HG03175 (cell line): ENCODE results near the gene ABCA2.

Experiments
- ATAC-seq: cut with Tn5 transposase; IDR thresholded peaks from one replicate; pipeline ENCODE4 v1.9.1; 2021; ENCODE audit warnings: mild to moderate bottlenecking, moderate library complexity; ENCODE audit not compliant: unreplicated experiment

Gene ABCA2

DNA sequence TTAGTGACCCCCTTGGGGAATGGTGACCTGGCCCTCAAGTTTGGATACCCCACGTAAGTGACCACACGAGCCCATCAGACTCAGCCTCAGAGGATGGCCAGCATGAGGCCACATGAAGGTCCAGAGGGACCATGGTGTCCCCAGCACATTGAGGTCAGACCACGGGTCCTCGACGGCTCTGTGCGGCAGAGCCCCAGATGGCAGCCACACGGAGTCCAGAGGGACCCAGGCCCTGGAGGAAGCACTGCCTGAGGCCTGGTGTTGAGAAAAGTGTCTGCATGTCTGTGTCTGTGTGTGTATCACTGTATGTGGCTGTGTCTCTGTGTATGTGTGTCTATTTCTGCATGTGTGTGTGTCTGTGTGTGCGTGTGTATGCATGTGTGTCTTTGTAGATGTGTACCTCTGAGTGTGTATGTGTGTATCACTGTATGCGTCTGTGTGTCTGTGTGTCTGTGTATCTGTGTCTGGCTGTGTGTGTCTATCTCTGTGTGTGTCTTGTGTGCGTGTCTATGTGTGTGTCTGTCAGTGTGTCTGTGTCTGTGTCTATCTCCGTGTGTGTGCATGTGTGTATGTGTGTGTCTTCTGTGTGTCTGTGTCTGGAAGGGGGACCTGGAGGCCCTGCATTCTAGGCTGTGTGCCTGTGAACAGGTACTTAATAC lies 44.3 kb downstream of the ABCA2 start:
- ATAC-seq = no peak

DNA sequence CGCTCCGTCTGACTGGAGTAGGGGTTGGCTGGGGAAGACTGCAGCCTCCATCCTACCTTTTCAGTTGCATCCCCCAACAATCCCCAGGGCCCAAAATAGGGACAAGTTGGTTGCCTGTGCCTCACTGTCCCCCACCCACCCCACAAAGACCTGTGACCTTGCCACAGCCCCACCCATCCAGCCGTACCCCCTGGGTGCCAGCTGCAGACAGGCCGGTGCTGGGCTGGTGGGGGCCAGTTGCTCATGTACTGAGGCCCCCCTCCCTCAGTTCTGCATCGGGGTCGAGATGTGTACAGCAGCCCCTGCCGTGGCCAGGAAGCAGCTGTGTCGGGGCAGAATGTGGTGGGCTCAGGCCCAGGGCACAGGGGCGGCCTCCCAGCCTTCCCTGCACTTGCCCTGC lies 44.9 kb downstream of the ABCA2 start:
- no peak for ATAC-seq

DNA sequence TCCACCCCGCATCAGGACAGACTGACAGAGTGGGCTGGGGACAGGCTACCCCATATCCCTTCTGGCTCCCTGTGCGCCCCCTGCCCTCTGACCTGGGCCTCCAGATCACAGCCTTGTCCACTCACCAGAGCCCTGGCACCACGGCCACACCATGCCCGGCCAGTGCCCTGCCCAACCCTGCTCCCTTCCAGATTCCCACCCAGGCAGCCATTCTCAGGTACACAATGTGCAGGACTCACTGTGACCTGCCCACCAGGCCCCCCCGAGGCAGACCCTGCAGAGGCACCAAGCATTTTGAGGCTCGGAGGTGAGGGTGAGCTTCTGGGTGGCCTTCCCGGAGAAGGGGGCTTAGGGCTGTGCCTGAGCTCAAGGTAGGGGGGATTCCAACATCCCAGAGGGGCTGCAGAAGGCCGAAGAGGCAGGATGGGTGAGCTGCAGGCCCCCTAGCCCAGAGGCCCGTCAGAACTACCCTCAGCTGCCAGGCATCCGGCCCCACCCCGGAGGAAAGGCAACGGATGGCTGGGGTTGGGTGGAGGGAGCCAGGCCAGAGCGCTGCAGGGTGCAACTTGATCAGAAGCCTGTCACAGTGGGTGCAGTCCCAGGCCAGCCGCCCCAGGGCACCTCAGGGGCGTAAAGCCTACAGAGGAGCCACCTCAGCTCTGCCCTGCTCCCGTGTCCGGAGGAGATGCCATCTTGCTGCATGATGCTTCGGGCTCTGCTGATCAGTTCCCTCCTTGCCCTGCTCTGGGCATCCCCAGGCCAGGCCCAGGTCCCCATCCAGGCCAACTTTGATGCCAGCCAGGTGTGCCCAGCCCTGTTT lies 45.6 kb downstream of the ABCA2 start, which contains the start of gene LCNL1:
Gene LCNL1, plus strand, starts transcription at position 762 of the 820 bp plus-strand sequence. CDS start 594 bp downstream, outside the sequence.
- ATAC-seq = no peak

DNA sequence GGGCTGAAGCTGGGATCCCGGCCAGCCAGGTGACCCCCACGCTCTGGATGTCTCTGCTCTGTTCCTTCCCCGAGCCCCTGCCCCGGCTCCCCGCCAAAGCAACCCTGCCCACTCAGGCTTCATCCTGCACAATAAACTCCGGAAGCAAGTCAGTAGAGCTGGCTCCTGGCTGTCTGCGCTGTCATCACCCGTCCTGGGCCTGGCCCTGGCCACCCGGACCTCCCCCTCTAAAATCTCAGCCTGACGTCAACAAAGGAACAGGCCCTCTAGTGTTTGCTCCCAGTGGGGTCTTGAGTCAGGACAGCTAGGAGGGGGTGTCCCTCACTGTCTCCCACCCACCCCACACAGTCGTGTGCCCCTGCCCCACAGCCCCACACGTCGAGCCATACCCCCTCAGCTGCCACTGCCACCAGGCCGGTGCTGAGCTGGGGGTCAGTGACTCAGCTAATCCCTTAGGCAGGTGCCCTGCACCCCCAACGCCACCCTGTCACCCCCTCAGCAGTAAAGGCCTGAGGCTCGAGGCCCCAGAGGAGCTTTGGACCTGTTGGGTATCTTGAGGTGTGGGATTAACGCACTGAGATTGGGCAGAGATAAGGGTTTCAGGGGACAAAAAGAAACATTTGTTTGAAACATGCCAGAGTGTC lies 46.3 kb downstream of the ABCA2 start:
- no peak for ATAC-seq

DNA sequence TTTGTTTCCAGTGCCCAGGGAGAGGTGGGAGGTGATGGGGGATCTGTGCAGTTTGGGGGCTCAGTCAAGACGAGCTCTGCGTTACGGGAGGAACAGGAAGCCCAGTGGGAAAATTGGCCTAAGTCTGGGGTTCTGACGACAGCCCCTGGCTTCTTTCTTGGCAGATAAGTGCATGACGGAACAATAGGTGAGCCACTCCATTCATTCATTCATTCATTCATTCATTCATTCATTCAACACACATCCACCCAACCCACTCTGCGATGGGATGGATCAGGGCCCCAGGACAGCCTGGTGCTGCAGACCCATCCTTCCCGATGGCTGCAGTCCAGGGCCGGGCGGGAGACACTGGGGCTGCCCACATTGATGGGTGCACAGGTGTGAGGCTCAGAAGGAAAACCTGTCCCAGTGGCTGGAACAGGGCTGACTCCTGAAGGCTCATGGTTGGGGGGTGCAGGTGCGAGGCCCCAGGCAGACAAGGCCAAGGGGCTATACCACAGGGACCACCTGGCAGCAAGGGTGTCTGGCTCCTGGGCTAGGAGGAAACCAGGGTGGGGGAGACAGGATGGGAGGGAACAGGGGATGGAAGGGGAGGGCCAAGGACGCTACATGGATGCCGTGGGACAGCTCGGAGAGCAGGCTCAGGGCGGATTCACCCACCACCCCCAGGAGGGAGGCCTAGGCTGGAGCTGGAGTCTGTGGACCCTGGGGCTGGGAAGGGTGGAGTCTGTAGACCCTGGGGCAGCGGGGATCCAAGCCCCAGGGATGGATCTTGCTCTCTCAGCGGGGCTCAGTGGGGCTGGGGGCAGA lies 47.2 kb downstream of the ABCA2 start:
- no peak for ATAC-seq

DNA sequence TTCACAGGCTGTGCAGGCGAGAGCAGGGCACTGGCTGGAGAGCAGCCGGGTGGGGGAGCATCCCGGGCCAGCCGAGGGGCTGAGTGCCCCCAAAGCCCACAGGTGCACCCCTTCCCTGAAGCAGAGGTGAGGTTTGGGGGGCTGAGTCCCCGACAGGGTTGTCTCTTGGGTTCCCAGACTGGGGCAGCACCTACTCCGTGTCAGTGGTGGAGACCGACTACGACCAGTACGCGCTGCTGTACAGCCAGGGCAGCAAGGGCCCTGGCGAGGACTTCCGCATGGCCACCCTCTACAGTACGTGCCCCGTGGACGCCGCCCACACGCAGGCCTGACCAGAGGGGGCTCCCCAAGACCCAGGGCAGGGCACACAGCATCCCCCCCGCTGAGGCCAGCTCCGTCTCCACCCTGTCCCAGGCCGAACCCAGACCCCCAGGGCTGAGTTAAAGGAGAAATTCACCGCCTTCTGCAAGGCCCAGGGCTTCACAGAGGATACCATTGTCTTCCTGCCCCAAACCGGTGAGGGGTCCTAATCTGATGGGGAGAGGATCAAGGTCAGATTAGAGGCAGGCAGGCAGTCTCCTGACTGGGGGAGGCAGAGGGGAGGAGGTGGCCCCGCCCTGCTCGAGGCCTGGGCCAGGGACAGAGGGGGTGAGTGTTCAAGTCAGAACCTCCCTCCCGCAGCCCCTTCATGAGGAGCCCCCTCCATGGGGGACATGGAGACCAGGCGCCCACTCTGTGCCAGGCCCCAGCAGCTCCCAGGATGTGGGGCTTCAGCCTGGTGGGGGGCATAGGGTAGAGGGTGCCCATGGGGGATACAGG lies 48.1 kb downstream of the ABCA2 start:
- no peak for ATAC-seq

DNA sequence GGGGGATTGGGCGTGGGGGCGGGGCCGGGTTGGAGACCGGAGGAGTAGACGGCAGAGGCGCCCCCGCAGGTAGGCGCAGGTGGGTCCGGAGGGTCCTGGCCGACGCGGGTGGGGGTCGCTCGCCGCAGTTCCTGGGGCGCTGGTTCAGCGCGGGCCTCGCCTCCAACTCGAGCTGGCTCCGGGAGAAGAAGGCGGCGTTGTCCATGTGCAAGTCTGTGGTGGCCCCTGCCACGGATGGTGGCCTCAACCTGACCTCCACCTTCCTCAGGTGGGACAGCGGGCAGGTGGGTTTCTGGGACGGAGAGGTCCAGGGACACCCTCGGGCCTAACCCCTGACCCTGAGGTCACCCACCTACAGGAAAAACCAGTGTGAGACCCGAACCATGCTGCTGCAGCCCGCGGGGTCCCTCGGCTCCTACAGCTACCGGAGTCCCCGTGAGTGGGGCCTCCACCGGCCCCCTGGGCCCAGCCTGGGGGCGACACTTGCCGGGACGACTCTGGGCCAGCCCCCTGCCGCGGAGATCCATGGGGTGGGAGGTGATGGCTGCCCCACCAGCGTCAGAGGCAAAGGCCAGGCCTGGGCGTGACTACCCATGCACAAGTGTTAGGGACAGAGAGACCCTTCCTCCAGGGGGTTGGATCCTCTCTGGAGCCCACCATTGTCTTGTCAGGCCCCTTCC lies 49.0 kb downstream of the ABCA2 start:
- no peak for ATAC-seq

DNA sequence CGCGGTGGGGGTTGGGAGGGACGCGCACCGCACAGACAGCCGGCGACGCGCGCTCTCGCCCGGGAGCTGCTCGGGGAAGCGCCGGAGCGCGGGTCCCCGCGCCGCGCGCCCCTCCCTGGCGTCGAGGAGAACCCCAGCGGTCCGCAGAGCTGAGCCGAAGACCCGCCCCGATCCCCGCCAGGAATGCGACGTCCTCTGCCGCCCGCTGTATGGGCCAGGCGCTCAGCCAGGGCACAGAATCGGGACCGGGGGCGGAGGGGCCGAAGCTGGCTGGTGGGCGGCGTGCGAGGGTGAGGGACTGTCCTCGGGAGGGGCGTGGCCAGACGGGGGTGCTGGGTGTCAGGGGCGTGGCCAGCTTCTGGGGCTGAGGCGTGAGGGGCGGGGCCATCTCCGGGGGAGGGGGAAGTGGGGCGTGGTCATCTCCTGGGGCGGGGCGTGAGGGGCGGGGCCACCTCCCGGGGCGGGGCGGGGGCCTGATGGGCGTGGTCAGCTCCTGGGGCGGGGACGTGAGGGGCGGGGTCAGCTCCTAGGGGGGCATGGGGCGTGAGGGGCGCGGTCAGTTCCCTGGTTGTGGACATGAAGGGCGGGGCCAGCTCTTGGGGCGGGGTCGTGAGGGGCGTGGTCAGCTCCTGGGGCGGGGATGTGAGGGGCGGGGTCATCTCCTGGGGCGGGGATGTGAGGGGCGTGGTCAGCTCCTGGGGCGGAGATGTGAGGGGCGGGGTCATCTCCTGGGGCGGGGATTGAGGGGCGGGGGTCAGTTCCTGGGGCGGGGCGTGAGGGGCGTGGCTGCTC lies 49.8 kb downstream of the ABCA2 start:
- ATAC-seq = no peak

DNA sequence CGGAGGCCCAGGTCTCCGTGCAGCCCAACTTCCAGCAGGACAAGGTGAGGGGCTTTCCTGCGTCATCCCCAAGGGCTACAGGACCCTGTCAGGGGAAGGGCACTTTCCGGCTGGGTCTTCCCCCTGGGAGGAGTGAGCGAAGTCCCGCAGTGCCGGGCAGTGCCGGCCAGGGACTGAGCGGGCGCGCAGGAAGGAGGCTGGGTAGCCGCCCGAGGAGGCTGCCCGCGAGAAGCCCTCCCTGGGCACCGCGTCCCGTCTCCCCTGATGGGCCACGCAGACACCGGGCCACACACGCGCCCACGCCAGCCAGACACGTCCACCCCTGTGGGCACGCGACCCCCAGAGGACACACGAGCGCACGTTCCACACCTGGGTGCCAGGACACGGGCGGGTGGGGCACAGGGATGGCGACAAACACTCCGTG lies 50.4 kb downstream of the ABCA2 start:
- no peak for ATAC-seq

DNA sequence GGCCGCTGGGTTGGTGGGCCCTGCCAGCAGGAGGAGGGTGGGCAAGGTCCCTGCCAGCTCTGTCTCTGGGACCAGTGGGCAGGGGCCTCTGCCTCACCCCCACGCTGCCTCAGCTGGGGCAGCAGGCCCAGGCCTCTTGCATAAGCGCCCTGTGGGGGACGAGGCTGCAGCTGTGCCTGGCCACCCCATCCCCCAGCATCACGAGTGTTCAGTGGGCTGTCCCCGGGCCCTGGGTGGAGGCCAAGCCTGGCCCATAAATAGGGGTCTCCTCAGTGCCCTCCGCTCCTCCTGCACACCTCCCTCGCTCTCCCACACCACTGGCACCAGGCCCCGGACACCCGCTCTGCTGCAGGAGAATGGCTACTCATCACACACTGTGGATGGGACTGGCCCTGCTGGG lies 50.8 kb downstream of the ABCA2 start, which contains the start of gene PTGDS:
Gene PTGDS, plus strand, starts transcription at position 282 of the 400 bp plus-strand sequence. Its CDS starts 75 bp downstream, at position 357.
- ATAC-seq = no peak

DNA sequence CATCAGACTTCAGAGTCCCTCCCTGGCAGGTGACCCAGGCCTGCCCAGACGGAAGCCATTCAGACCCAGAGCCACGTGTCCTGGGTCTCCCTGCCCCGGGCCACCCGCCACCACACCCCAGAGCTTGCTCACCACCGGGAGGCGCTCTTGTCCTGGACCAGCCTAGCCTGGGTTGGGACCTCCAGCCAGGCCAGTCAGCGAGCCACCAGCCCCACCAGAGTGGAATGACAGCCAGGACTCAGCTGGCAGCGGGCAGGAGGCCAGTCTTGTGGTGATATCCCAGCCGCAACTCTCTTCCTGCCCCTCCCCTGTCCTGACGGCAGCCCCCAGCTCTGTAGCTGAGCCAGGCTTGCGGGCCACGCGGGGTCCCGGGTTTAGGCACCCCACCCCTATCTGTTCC lies 52.4 kb downstream of the ABCA2 start:
- no peak for ATAC-seq

DNA sequence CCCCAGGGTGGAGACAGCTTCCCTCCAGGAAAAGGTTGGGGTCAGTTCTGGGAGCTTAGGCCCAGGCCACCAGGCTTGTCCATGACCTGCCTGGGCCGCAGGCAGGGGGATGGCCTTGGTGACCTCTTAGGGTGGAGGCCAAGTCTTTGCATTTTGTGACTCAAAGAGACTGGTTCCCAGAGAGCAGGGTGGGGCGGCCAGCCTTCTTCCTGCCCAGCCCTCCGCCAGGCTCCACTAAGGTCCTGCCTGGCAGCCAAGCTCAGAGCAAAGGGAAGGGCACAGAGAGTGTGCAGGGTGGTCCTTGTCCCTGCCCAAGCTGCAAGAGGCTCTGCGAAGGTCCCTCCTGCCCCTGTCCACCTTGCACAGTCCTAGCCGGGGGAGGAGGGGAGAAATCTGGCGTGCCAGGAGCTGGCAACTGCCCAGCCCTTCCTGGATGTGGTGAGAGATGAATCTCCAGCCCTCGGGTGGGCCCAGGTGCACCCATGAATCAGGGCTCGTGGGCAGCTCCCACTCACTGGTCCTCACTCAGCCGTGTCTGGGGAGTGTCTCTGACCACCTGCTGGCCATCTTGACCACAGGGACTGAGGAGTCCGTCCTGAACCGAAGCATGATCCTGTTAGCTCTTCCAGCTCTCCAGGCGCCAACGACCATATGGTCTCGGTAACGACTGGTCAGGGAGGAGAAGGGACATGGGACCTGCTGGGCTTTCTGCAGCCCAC lies 53.1 kb downstream of the ABCA2 start:
- ATAC-seq = no peak

DNA sequence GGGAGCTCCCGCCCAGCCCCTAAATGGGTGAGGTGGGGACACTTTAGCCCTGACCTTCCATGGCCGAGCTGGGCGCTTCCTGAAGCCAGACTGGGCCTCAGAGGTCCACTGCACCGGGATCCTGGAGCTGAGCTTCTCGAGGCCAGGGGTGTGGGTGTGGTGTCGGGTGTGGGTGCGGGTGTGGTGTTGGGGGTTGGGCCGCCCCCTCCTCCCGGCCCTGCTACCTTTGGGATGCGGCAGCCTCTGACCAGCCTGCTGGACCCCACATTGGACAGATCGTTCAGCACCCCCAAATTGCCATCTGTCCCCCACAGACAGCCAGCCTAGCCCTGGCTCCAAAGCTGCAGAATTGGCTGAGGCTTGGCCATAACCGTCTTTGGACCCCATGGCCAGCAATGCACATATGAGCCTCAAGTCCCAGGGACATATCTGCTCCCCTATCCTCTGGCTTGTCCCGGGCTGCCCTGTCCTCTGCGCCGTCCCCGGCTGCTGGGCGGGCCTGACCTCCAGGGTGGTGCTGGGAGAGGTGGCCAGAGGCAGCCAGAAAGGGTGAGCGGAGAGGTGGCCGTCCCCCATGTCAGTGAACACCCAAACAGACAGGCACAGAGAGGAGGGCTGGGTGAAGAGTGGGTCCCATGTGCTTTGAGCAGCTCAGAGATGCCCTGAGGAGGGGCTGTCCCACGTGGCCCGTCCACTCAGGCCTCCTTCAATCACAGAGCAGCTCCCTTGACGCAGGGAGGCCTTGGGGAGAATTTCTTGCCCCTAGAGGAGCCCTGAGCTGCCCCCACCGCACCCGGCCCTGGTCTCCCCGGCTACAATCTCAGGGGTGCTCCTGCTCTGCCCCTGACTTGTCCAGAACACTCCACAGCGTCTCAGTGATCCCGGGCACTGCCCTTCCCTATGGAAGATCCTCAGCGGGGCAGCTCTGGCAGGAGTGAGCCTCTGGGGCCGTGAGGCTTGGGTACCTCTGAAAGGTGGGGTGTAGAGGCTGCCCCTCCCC lies 54.1 kb downstream of the ABCA2 start:
- ATAC-seq = no peak

DNA sequence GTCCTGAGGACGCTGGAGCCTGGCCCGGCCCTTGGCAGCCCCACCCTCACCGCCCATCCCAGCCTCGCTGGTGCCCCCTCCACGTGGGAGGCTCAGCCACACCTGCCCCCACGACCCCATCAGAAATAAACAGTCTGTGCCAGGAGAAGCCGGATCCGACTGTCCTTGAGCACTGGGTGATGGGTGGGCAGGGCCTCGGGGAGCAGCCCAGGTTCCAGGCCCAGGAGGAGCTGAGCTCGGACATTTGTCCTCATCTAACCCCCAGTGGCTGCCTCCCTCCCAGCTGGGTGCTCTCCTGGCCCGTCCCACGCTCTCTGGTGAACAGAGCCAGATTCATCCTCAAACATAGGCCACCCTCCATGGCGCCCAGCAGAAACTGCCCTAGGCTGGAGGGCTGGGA lies 55.3 kb downstream of the ABCA2 start:
- ATAC-seq = no peak

DNA sequence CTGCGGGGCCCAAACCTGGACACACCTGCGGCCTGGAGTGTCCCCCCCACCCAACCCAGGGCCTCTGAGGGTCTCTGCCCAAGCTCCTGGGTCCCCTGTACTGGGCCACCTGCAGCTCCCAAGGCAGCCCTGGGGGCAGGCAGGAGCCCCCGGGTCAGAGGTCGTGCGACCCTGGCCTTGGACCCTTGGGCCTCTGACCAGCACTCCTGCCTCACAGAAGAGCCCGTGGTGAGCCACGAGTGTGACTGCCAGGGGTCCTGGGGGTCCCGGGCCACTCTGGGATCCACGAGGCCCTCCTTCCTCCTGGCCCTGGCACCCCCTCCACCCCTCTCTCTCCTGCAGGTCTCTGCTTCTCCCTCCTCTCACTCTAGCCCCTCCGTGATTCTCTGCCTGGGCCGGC lies 55.7 kb downstream of the ABCA2 start:
- ATAC-seq = no peak

DNA sequence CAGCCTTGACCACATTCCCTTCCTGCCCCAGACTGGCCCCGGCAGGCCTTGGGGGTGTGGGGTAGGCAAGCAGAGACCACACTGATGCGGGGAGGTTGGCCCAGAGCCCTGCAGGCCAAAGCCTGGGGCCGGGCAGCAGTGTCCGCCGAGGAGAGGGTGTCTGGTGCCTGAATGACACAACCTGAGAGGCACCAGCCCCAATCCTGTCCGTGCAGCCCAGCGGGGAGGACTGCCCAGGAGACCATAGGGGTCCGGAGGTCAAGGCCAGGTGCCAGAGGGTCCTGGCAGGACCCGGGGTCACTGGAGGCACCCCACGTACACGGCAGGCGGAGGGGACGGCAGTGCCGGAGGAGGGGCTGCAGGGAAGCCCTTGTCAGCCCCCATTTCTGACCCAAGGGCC lies 56.3 kb downstream of the ABCA2 start:
- ATAC-seq = no peak

DNA sequence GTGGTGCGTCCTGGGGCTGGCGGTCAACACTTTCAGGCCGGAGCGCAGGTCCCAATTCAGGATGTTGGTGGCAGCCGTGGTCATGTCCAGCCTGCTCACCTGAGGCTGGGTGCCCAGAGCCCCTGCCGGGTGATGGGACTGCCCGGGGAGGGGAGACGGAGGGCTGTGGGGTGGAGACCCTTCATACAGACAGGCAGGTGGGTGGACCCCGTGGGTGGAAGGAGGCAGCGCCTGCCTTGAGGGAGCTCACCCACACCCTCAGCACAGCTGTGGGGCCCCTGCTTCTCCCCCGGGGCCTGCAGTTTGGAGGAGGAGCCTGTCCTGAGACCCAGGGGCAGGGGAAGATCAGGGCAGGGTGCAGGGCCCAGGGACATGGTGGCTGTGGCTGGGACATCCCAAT lies 57.7 kb downstream of the ABCA2 start:
- ATAC-seq = no peak
